ENCODE results near the gene OR52H1.

DNA sequence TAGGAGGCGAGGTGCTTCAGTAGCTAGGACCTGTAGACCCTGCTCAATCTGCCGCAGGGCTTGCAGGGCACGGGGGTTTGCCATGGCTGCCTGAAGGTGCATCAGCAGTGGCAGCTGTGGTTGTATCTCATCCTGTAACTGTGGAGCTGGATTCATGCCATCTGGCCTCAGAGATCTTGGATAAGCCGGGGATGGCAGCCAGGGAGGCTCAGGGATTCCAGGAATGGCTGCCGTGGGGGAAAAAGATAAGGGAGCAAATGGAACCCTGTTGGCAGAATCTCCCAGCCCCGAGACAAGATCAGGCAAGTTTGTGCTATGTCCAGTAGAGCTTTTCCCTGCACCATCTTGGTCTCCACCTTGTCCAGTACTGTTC is 40.4 kb downstream of the OR52H1 start:
- TF ChIP-seq POLR2AphosphoS5 (IDR thresholded peaks at IDR 0.05; ENCODE audit: low read depth, low read length) (no peak), TAF1 (IDR thresholded peaks at IDR 0.05; ENCODE audit: borderline replicate concordance, insufficient read depth, low read length) (no peak), SIN3A (IDR thresholded peaks at IDR 0.05; ENCODE audit: borderline replicate concordance, insufficient read depth, low read length) (no peak)
